ENCODE data around the gene MRPS14.

DNA sequence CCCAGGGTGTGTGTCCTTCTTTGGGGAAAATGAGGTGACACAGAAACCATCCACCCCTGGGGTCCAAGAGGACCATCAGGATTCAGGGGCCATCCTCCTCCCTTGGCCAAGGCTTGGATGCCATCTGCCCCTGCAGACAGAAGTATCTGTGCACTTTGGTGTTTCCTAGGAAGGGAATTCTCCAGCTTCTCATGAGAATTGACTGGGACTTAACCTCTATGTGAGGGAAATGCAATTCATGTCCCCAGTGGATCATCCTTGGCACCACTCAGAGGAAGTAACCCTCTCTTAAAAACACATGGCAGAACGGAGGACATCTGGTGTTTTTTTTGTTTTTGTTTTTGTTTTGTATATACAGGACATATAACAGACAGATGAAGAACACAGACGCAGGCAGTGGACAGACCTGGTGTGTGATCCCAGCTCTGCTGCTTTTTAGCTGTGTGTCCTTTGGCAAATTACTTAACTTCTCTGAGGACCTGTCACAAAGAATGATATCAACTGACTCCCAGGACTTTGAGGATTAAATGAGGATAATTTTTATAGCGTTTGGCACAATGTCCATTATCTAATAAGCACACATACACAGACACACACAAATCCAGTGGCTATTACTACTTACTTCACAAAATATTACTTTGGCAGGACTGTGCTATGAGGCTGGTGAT lies 48.2 kb upstream of the MRPS14 start:
- no peak for TF ChIP-seq EP300 (IDR thresholded peaks at IDR 0.05)
- TF ChIP-seq, protein P1, sequence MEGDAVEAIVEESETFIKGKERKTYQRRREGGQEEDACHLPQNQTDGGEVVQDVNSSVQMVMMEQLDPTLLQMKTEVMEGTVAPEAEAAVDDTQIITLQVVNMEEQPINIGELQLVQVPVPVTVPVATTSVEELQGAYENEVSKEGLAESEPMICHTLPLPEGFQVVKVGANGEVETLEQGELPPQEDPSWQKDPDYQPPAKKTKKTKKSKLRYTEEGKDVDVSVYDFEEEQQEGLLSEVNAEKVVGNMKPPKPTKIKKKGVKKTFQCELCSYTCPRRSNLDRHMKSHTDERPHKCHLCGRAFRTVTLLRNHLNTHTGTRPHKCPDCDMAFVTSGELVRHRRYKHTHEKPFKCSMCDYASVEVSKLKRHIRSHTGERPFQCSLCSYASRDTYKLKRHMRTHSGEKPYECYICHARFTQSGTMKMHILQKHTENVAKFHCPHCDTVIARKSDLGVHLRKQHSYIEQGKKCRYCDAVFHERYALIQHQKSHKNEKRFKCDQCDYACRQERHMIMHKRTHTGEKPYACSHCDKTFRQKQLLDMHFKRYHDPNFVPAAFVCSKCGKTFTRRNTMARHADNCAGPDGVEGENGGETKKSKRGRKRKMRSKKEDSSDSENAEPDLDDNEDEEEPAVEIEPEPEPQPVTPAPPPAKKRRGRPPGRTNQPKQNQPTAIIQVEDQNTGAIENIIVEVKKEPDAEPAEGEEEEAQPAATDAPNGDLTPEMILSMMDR (IDR thresholded peaks at IDR 0.05) = no peak
- TF ChIP-seq POLR2AphosphoS5 (IDR thresholded peaks at IDR 0.05) = no peak
- TF ChIP-seq POLR2A (IDR thresholded peaks at IDR 0.05; ENCODE audit: low read depth) = no peak

All from esophagus muscularis mucosa (tissue), 4 donors.